NCI-H1092 treated with DMSO at 0.1 percent for 48 hours (cell line): ENCODE results near the gene IFITM5.
"Not testable (repeated sequence)": the region's sequence is repeated elsewhere in the genome, so short reads cannot be mapped to it uniquely, and the experiment has no call there.

Experiments used
- DNase-seq: peaks from one replicate; lab custom pipeline; 2025; lab: John Stamatoyannopoulos, UW

The IFITM5 gene

GRCh38 chr11:328012-328411 lies 28.7 kb upstream of the IFITM5 start:
- no peak for DNase-seq

GRCh38 chr11:327581-327923 lies 28.2 kb upstream of the IFITM5 start:
- DNase-seq: no peak

- no peak for DNase-seq
Observed at GRCh38 chr11:326842-327580, 27.7 kb upstream of the IFITM5 start.

DNA sequence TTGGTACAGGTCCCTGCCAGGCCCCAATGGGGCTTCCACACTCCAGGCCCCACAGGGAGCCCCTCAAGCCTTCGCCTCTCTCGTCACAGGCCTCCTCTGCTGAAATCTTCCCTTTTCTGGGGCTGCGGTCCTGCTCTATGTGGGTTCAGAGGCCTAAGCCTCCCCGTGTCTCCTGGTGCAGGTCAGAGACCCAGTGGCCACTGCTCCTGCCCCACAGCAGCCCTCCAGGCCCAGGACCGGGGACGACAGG lies 27.2 kb upstream of the IFITM5 start:
- DNase-seq: no peak

DNA sequence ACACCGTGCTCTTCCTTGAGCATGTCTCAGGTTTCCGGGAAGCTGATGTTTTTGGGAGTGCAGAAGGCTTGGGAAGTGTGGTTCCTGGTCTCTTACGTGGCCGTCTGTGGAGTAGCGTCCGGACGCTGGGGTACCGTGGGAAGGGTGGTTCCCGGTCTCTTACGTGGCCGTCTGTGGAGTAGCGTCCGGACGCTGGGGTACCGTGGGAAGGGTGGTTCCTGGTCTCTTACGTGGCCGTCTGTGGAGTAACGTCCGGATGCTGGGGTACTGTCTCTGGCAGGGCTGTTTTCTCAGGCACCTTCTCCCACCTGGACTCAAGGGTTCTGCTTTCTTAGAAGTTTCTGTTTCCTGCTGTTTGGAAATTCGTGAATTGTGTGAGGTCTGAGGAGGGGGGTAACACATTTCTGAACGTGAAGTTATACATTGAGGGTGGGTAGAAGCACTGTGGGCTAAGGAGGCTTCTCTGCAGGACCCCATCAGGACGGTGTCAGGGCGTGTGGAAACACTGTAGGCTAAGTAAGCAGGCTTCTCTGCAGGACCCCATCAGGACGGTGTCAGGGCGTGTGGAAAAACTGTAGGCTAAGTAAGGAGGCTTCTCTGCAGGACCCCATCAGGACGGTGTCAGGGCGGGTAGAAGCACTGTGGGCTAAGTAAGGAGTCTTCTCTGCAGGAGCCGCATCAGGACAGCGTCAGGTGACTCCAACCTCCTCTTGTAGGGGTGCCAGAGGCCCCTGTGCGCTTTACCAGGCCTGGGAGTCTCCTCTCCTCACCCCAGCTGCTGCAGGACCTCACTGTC lies 26.7 kb upstream of the IFITM5 start:
- DNase-seq: no peak

DNA sequence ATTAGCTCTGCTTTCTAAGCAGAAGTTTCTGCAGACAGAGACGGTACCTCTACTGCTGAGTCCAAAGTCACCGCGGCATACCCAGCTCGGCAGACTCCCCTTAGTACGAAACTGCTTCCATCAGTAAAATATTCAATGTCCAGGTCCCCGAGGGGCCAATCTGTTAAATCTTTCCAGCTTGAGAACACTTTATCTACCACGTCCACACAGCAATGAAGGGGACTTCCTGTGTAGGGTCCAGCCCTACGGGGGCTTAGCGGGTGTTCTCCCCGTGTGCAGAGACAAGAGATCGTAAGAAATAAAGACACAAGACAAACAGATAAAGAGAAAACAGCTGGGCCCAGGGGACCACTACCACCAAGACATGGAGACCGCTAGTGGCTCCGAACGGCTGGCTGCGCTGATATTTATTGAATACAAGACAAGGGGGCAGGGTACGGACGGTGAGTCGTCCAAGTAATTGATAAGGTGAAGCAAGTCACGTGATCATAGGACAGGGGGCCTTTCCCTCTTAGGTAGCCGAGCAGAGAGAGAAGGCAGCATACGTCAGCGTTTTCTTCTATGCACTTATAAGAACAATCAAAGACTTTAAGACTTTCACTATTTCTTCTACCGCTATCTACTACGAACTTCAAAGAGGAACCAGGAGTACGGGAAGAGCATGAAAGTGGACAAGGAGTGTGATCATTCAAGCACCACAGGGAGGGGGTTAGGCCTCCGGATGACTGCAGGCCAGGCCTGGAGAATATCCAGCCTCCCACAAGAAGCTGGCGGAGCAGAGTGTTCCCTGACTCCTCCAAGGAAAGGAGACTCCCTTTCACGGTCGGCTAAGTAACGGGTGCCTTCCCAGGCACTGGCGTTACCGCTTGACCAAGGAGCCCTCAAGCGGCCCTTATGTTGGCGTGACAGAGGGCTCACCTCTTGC lies 25.5 kb upstream of the IFITM5 start:
- not testable (repeated sequence) for DNase-seq

GRCh38 chr11:324156-324555 lies 24.8 kb upstream of the IFITM5 start:
- DNase-seq: no peak

DNA sequence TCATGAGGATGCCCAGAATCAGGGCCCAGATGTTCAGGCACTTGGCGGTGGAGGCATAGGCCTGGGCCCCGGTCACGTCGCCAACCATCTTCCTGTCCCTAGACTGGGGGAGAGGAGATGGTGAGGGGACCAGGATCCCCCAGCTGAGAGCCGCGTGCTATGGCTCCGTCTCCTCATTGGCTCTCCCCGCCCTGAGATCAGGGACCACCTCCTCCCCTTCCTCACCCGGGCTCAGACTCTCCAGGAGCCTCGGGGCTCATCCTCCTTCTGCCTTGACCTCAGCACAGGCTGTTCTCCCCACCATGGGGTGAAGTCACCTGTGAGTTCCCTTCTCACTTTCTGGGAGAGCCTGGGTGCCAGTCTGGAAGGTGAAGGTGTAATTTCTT lies 20.6 kb upstream of the IFITM5 start:
- DNase-seq: not testable (repeated sequence)

- DNase-seq: not testable (repeated sequence)
Observed at GRCh38 chr11:319121-319887, 20.0 kb upstream of the IFITM5 start.

- not testable (repeated sequence) for DNase-seq
Observed at GRCh38 chr11:318405-319120, 19.2 kb upstream of the IFITM5 start.

DNA sequence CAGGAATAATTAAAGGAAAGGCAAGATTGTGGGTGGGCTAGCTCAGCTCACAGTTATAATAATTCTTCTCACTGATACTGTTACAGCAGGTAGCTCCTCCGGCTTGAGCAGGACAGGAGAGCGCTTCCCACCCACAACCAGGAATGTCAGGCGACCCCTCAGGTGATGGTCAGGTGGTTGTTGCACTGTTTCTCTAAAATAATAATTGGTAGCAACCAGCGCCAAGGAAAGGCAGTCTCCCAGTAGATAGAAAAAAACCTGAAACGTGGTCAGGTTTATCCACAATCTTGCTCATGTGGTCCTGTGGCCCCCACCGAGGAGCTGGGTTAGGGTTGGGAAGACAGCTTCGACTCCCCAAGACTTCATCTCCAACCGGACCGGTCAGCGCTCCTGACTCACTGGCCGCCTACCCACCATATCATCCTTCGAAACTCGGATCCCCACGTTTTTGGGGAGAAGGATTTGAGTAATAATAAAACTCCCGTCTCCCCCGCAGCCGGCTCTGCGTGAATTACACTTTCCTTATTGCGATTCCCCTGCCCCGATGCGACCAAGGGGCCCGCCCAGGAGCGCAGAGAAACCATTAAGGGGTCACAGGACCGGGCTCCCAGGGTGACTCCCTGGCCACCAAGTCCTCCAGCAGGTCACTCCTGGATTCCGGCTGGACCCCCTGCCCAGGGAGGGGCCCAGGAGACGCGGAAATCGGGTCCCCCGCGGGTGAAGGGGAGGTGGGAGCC lies 18.5 kb upstream of the IFITM5 start:
- DNase-seq: not testable (repeated sequence)

DNA sequence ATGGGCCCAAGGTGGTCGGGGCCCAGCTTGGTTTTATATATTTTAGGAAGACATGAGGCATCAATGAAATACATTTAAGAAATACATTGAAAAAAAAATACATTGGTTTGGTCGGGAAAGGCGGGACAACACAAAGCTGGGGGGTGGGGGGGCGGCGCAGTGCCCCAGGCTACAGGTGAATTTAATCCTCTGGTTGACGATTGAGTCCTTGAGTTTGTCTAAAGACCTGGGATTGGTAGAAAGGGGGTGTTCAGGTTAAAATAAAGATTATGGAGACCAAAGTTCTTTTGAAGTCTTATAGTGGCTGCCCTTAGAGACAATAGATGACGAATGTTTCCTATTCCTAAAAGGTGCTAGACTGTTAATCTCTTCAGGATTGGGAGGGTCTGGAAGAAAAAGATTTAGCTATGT lies 17.6 kb upstream of the IFITM5 start:
- no peak for DNase-seq

- DNase-seq: no peak
Observed at GRCh38 chr11:316031-316701, 16.8 kb upstream of the IFITM5 start.

DNA sequence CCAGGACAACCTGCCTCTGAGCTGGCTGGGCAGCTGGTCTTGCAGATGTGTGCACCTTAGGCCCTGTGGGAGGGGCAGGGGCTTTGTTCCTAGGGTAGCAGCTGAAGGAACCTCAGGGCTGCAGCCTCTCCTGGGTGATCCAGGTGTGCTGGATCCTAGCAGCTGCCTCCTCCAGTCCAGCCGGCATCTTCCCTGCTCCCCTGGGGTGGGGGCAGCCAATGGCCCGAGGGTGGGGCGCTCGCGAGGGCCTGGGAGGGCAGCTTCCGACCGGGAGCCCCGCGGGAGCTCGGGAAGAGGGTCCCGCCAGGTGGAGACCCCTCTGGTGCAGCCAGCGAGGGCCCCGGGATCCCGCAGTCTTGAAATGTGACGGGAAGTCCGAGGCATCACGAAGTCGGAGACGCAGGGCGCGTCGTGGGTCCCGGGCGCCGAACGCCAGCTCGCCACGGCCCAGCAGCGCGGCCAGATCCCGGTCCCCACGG lies 16.2 kb upstream of the IFITM5 start:
- no peak for DNase-seq

DNA sequence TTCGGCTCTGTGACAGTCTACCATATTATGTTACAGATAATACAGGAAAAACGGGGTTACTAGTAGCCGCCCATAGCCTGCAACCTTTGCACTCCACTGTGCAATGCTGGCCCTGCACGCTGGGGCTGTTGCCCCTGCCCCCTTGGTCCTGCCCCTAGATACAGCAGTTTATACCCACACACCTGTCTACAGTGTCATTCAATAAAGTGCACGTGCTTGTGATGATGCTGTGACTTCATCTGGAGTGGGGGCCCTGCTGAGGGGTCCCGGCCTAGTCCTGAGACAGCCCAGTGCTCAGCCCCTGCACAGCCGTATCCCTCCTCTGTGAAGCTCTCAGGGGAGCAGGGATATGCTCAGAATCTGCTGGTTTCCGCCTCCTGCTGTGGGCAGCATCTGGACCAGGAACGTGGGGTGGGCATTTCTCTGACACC lies 15.7 kb upstream of the IFITM5 start:
- no peak for DNase-seq

- not testable (repeated sequence) for DNase-seq
Observed at GRCh38 chr11:314554-314875, 15.2 kb upstream of the IFITM5 start.

DNA sequence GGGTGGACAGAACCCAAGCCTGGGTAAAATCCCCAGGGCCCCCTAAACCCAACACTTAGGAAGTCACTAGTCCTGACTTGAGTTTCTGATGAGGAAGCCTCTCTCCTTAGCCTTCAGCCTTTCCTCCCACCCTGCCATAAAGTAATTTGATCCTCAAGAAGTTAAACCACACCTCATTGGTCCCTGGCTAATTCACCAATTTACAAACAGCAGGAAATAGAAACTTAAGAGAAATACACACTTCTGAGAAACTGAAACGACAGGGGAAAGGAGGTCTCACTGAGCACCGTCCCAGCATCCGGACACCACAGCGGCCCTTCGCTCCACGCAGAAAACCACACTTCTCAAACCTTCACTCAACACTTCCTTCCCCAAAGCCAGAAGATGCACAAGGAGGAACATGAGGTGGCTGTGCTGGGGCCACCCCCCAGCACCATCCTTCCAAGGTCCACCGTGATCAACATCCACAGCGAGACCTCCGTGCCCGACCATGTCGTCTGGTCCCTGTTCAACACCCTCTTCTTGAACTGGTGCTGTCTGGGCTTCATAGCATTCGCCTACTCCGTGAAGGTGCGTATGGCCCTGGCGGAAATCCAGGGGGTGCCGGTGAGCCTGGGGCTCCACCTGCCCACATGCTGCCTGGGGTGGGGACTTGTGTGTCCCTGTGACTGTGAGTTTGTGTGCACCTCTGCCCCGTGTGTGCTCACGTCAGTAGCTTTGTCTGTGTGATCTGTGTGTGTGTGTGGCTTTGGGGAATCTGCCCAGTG lies 14.6 kb upstream of the IFITM5 start, which contains the start of gene IFITM1:
IFITM1 (plus strand) TSS at position 254 of the 767 bp plus-strand sequence; CDS start at position 385, 131 bp downstream.
- DNase-seq: no peak

DNA sequence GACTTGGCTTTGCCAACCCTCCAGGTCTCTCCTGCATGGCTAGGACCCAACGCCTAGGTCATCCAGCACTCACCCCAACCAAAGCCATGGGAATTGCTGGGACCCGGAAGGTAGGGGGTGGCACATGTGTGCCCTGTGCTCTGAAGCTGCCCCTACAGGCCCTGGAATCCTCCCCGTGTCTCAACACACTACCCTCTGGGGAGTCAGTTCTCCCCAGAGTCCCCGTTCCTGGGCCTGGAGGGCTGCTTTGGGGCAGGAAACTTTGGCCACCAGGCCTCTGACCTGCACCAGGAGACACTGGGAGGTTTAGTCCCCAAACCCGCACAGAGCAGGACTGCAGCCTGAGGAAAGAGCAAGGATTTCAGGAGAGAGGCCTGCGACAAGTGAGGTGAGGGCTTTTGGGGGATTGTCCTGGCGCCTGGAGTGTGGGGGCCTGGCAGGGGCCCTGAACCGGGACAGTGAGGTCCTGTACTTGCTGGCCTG lies 14.0 kb upstream of the IFITM5 start:
- DNase-seq: no peak
